HepG2 (cell line): Measurements from ENCODE around the gene HCRT. TPM values are rescaled to one million over a fixed set of nuclear protein-coding genes. Genes with fewer than 3 reads are reported as not detected.

ENCODE experiments used
- ATAC-seq: fragments of 200-7000 bp; cut with Tn5 transposase; 3 replicates; pipeline ENCODE4 v1.9.1; 2020; ENCODE audit warnings: mild to moderate bottlenecking, moderate library complexity
- BruUV-seq: library from RNA; stranded (reverse); fragments of 400-500 nt; replicated peaks from 2 replicates; lab custom pipeline; 2021; lab: Mats Ljungman, UMichigan
- CTCF ChIA-PET: fragments of 300-600 bp; formaldehyde crosslinking; extraction: SDS; loops from one replicate; lab custom pipeline; 2021; ENCODE audit warnings: low total read pairs, inconsistent platforms, low intra/inter-chr PET ratio; lab: Yijun Ruan, JAX
- POLR2A ChIA-PET: fragments of 350-600 bp; sonication (Branson Sonifier 250); formaldehyde crosslinking; loops from one replicate; lab custom pipeline; 2020; ENCODE audit warnings: antibody characterized with exemption, inconsistent platforms; lab: Yijun Ruan, JAX
- DNase-seq: peaks from one replicate; pipeline ENCODE4 v3.0.0-alpha.2; 2015; ENCODE audit warnings: low spot score
- FAIRE-seq: peaks from 3 replicates; lab custom pipeline; 2011; peaks lifted over from hg19 to GRCh38; lab: Jason Lieb, UNC
- H2AFZ ChIP-seq: one replicate; pipeline ENCODE4 v1.6.1; 2011; ENCODE audit warnings: low read length, inconsistent platforms
- H3K27ac ChIP-seq: fragments of 300-600 bp; 3 replicates; pipeline ENCODE4 v1.8.0; 2011; ENCODE audit warnings: mixed run types, mild to moderate bottlenecking, mixed read lengths, low read length, inconsistent platforms; ENCODE audit not compliant: insufficient read depth; ENCODE audit errors: extremely low read length
- H3K27me3 ChIP-seq, 2 experiments: fragments of 200-600 bp in 1 of 2; 2 replicates in 1 of 2; 3 replicates in 1 of 2; pipeline versions ENCODE4 v1.6.0 to v1.8.0; 2011; ENCODE audit warnings: low read length in 2 of 2, mild to moderate bottlenecking in 2 of 2, moderate library complexity in 2 of 2, inconsistent platforms in 1 of 2; ENCODE audit not compliant: insufficient read depth in 2 of 2, control insufficient read depth in 1 of 2
- H3K36me3 ChIP-seq, 2 experiments: fragments of 200-600 bp in 1 of 2; replicated peaks in 1 of 2; 2 replicates in 1 of 2; 3 replicates in 1 of 2; pipeline versions ENCODE4 v1.5.1 to v1.8.0; 2011; ENCODE audit warnings: low read length in 2 of 2, inconsistent platforms in 1 of 2; ENCODE audit not compliant: insufficient read depth in 2 of 2, control insufficient read depth in 1 of 2
- H3K4me1 ChIP-seq: 2 replicates; pipeline ENCODE4 v1.5.1; 2012; ENCODE audit warnings: low read length, inconsistent platforms; ENCODE audit not compliant: insufficient read depth
- H3K4me2 ChIP-seq: 2 replicates; pipeline ENCODE4 v1.6.0; 2011; ENCODE audit warnings: low read depth, low read length, inconsistent platforms
- H3K4me3 ChIP-seq, 3 experiments: fragments of 200-600 bp in 1 of 3; sonication (generic), shearing (Covaris generic) in 1 of 3; replicated peaks in 1 of 3; 2 replicates each; pipeline ENCODE4 v1.5.1; 2011 to 2016; ENCODE audit warnings: low read length in 3 of 3, inconsistent platforms in 2 of 3, low read depth in 2 of 3, mild to moderate bottlenecking in 2 of 3, control low read depth in 1 of 3, mixed read lengths in 1 of 3; ENCODE audit not compliant: insufficient read depth in 1 of 3
- H3K79me2 ChIP-seq: one replicate; pipeline ENCODE4 v1.6.1; 2011; ENCODE audit warnings: low read length, inconsistent platforms; ENCODE audit not compliant: insufficient read depth
- H3K9ac ChIP-seq: 2 replicates; pipeline ENCODE4 v1.6.0; 2011; ENCODE audit warnings: mild to moderate bottlenecking, low read depth, low read length, inconsistent platforms; ENCODE audit not compliant: insufficient read depth
- H3K9me3 ChIP-seq: 2 replicates; pipeline ENCODE4 v1.5.1; 2012; ENCODE audit warnings: mild to moderate bottlenecking, low read length
- H4K20me1 ChIP-seq: 2 replicates; pipeline ENCODE4 v1.6.0; 2011; ENCODE audit warnings: inconsistent platforms, mild to moderate bottlenecking, low read length, moderate library complexity; ENCODE audit not compliant: insufficient read depth
- CBX1 ChIP-seq: IDR thresholded peaks from one replicate; pipeline ENCODE4 v1.6.1; 2016; ENCODE audit warnings: antibody characterized with exemption, low read depth
- CREB1 ChIP-seq, 2 experiments: fragments of 450-650 bp in 1 of 2; IDR thresholded peaks; 2 replicates each; pipeline ENCODE4 v1.6.1; 2016 to 2017; ENCODE audit warnings: control low read depth in 1 of 2, mild to moderate bottlenecking in 1 of 2, missing compliant biosample characterization in 1 of 2, missing genetic modification characterization in 1 of 2
- GATAD2A ChIP-seq: IDR thresholded peaks from 2 replicates; pipeline ENCODE4 v1.6.1; 2016
- HMGA1 ChIP-seq: sonication (generic); formaldehyde crosslinking; conservative IDR thresholded peaks from 2 replicates; pipeline ENCODE4 v1.4.0; 2020; ENCODE audit warnings: missing genetic modification reagents
- MEIS2 ChIP-seq: sonication (generic); formaldehyde crosslinking; IDR thresholded peaks from 2 replicates; pipeline ENCODE4 v1.9.0; 2021; ENCODE audit warnings: mild to moderate bottlenecking, missing genetic modification reagents
- MTA1 ChIP-seq: sonication (generic); formaldehyde crosslinking; IDR thresholded peaks from 2 replicates; pipeline ENCODE4 v1.4.0; 2020; ENCODE audit warnings: missing genetic modification reagents, mild to moderate bottlenecking, borderline replicate concordance
- ZNF629 ChIP-seq: sonication (generic); formaldehyde crosslinking; conservative IDR thresholded peaks from 2 replicates; pipeline ENCODE4 v1.5.0; 2020; ENCODE audit warnings: missing genetic modification reagents
- ZNF772 ChIP-seq: sonication (generic); formaldehyde crosslinking; IDR thresholded peaks from 2 replicates; pipeline ENCODE4 v1.5.0; 2020; ENCODE audit warnings: mild to moderate bottlenecking, missing genetic modification reagents
- ZNF878 ChIP-seq: sonication (generic); formaldehyde crosslinking; IDR thresholded peaks from 2 replicates; pipeline ENCODE4 v1.8.1; 2023; ENCODE audit warnings: mild to moderate bottlenecking, missing genetic modification reagents, moderate library complexity
- WGBS: methylation state at CpG from one replicate; pipeline ENCODE4 v1.1.6; 2017; ENCODE audit warnings: low lambda C conversion rate; 5-methylcytosine and 5-hydroxymethylcytosine counted together
- in situ Hi-C: cut with HindIII; loops from 2 replicates; pipeline ENCODE4 v1.10.0; 2017; ENCODE audit warnings: low pct_unique_long_range_greater_than_20kb; ENCODE audit not compliant: extremely low pct_ligation_motif_present
- intact Hi-C: fragments of 100-400 bp; cut with micrococcal nuclease; formaldehyde crosslinking; loops from one replicate; pipeline ENCODE4 v1.10.0; 2022; ENCODE audit not compliant: unreplicated experiment
- polyA plus RNA-seq, 8 experiments: library from polyadenylated mRNA; depleted of rRNA in 3 of 8; stranded (reverse) in 7 of 8; unstranded in 1 of 8; fragments of >200 nt; fragmentation: Illumina TruSeq in 4 of 8; extraction: Trizol in 4 of 8; gene quantifications; 2 replicates each; pipeline versions ENCODE4 v1.2.1 to v1.2.3, GENCODE V29; 2011 to 2016; ENCODE audit warnings: low read depth in 4 of 8, missing spikeins in 1 of 8, mixed read lengths in 1 of 8; ENCODE audit not compliant: insufficient read depth in 1 of 8
- total RNA-seq, 5 experiments: library from RNA; depleted of rRNA; stranded (reverse); fragments of >200 nt; fragmentation: Illumina TruSeq; extraction: Trizol; gene quantifications; 2 replicates each; pipeline ENCODE4 v1.2.3, GENCODE V29; 2016; ENCODE audit warnings: low read depth in 1 of 5
- TF ChIP-seq, protein P1 (sequence below): sonication (generic); formaldehyde crosslinking; IDR thresholded peaks from 2 replicates; pipeline ENCODE4 v1.4.0; 2020; ENCODE audit warnings: missing genetic modification reagents
- TF ChIP-seq, protein P2 (sequence below), 2 experiments: sonication (generic) in 1 of 2; formaldehyde crosslinking in 1 of 2; IDR thresholded peaks; 2 replicates each; pipeline versions ENCODE4 v1.5.1 to v1.6.1; 2011 to 2020; ENCODE audit warnings: borderline replicate concordance in 1 of 2, low read depth in 1 of 2, low read length in 1 of 2, mild to moderate bottlenecking in 1 of 2, missing genetic modification reagents in 1 of 2, moderate library complexity in 1 of 2
- TF ChIP-seq, protein P3 (sequence below): sonication (generic); formaldehyde crosslinking; IDR thresholded peaks from 2 replicates; pipeline ENCODE4 v1.5.0; 2020; ENCODE audit warnings: missing genetic modification reagents

The HCRT gene
- total and polyA plus RNA-seq, 2 of the 13 experiments (the other 11 are each of a cell fraction or from before 2014, with no cell fraction given) = not detected

DNA sequence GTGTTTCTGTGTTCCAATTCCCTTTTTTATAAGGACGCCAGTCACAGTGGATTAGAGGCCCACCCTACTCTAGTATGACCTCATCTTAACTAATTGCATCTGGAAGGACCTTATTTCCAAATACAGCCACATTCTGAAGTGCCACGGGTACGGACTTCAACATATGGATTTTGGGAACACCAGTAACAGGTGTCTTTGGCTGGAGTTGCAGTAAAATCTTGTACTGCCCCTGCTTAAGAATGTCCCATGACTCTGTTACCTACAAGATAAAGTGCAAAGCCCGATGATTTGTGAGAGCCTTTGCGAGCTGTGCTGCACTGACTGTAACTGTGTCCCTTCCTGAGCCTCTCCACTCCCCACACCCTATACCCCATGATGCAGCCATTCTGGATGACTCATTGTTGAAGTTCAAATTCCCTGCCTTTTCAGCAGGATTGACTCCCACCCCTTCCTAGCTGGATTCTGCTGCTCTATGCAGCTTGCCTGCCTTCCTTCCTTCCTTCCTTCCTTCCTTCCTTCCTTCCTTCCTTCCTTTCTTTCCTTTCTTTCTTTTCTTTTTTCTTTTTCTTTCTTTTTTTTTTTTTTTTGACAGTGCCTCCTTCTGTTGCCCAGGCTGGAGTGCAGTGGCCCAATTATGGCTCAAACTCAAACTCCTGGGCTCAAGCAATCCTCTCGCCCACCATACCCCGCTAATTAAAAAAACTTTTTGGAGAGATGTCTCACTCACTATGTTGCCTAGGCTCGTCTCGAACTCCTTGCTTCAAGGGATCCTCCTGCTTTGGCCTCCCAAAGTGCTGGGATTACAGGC is 2.1 kb downstream of the HCRT start (continued):
- TF ChIP-seq, protein P1, sequence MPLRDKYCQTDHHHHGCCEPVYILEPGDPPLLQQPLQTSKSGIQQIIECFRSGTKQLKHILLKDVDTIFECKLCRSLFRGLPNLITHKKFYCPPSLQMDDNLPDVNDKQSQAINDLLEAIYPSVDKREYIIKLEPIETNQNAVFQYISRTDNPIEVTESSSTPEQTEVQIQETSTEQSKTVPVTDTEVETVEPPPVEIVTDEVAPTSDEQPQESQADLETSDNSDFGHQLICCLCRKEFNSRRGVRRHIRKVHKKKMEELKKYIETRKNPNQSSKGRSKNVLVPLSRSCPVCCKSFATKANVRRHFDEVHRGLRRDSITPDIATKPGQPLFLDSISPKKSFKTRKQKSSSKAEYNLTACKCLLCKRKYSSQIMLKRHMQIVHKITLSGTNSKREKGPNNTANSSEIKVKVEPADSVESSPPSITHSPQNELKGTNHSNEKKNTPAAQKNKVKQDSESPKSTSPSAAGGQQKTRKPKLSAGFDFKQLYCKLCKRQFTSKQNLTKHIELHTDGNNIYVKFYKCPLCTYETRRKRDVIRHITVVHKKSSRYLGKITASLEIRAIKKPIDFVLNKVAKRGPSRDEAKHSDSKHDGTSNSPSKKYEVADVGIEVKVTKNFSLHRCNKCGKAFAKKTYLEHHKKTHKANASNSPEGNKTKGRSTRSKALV (CRISPR knock-in tag) = no peak; the same call in 1 of the 2 replicates
- TF ChIP-seq MTA1 (CRISPR knock-in tag) = no peak
- no peak for TF ChIP-seq MEIS2 (CRISPR knock-in tag)
- TF ChIP-seq GATAD2A (CRISPR knock-in tag) = peak; percentile 37; the same call in 1 of the 2 replicates

DNA sequence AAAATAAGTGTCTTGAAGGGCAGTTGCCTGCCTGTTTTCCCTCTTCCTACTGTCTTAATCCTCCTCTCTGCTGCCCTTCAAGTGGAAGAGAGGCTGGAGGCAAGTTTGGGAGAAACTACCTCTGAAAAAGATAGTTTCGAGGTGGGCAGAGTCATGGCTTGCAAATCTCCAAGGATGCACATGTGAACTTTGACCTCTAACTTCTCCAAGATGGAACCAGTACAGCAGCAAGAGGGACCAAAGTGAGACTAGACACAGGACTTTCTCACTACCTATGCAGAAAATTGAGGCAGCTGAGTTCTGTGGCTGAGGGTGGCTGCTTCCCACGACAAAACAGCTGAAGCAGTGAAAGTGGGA is 3.4 kb downstream of the HCRT start:
- ATAC-seq = no peak
- H3K27me3 ChIP-seq = peaks cover 0 to 21% of the 10 kb centered on the region in 2 experiments; a peak in 4 of 5 replicates
- no peaks in the 10 kb centered on the region for H3K36me3 ChIP-seq
- H3K4me2 ChIP-seq = no peak overlapping the region
- H2AFZ ChIP-seq = no peak overlapping the region
- no peak overlapping the region for H3K9ac ChIP-seq
- H4K20me1 ChIP-seq = peaks cover 5% of the 10 kb centered on the region
- ChIA-PET CTCF (interaction anchor here (1.1 kb wide), 1 partner anchor 64 kb away, joined by 3 read pairs; no protein-coding TSS in a partner anchor), POLR2A (interaction anchor here (1.7 to 3.6 kb wide), 3 partner anchors 13 to 67 kb away, joined by 4 to 19 read pairs (median 6); partner anchors contain the start of gene GHDC)
- 80% methylated on average over 2 of the region's 2 CpGs for WGBS
- H3K4me3 ChIP-seq = no peak overlapping the region
- in situ Hi-C loops (no loop called here), intact Hi-C loops (loop anchor here (10.0 kb wide), 1 partner anchor 63 kb away; no protein-coding TSS in a partner anchor)
- no peak overlapping the region for H3K27ac ChIP-seq
- TF ChIP-seq ZNF629 (CRISPR knock-in tag) (0 out of 2 replicates have a peak, but pooled peaks have one; percentile 1), ZNF878 (CRISPR knock-in tag) (no peak), ZNF772 (CRISPR knock-in tag) (0 out of 2 replicates have a peak, but pooled peaks have one; percentile 5), HMGA1 (no peak), CBX1 (no peak), CREB1 (IDR thresholded peaks at IDR 0.05) (no peak), CREB1 (CRISPR knock-in tag; IDR thresholded peaks at IDR 0.05) (no peak)
- TF ChIP-seq, protein P2, sequence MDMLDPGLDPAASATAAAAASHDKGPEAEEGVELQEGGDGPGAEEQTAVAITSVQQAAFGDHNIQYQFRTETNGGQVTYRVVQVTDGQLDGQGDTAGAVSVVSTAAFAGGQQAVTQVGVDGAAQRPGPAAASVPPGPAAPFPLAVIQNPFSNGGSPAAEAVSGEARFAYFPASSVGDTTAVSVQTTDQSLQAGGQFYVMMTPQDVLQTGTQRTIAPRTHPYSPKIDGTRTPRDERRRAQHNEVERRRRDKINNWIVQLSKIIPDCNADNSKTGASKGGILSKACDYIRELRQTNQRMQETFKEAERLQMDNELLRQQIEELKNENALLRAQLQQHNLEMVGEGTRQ (IDR thresholded peaks at IDR 0.05; ENCODE audit: low read depth, low read length) = no peak
- TF ChIP-seq, protein P2 (CRISPR knock-in tag; IDR thresholded peaks at IDR 0.05; ENCODE audit: borderline replicate concordance) = peak; percentile 18; the same call in 1 of the 2 replicates
- TF ChIP-seq, protein P3, sequence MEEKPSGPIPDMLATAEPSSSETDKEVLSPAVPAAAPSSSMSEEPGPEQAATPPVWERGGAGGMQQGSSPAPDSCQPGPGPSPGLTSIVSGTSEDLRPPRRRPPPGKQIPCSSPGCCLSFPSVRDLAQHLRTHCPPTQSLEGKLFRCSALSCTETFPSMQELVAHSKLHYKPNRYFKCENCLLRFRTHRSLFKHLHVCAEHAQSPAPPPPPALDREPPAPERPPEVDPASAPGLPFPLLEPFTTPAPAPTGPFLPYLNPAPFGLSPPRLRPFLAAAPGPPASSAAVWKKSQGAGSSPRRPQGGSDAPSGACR (CRISPR knock-in tag) = no peak
- no peak for DNase-seq
- peaks cover 60% of the 10 kb centered on the region for H3K4me1 ChIP-seq
- no TSS peak for BruUV-seq
- H3K9me3 ChIP-seq = no peaks in the 10 kb centered on the region
- no peak for FAIRE-seq
- no peaks in the 10 kb centered on the region for H3K79me2 ChIP-seq
